GM12801 (cell line): Measurements from ENCODE around the gene CCN6.

Experiments used
- CTCF ChIP-seq: IDR thresholded peaks from one replicate; pipeline ENCODE4 v1.5.1; 2011; ENCODE audit warnings: control low read depth; ENCODE audit not compliant: insufficient read length; ENCODE audit errors: extremely low read depth

CCN6 gene

GRCh38 chr6:112087916-112088315 lies 34.0 kb downstream of the CCN6 start:
- TF ChIP-seq CTCF: no peak

- no peak for TF ChIP-seq CTCF
Measured at GRCh38 chr6:112096901-112097300, 43.0 kb downstream of the CCN6 start.

- TF ChIP-seq CTCF: no peak
Measured at GRCh38 chr6:112100561-112100960, 46.7 kb downstream of the CCN6 start.

- no peak for TF ChIP-seq CTCF
Measured at GRCh38 chr6:112106562-112106961, 52.7 kb downstream of the CCN6 start.

GRCh38 chr6:112109262-112109661 lies 55.4 kb downstream of the CCN6 start:
- no peak for TF ChIP-seq CTCF

GRCh38 chr6:112113431-112113830 lies 59.5 kb downstream of the CCN6 start:
- no peak for TF ChIP-seq CTCF

- TF ChIP-seq CTCF: no peak
Measured at GRCh38 chr6:112113918-112114317, 60.0 kb downstream of the CCN6 start.
